Hepatocyte (in vitro differentiated cells): ENCODE measurements around the gene SMYD1. TPM values are rescaled to one million over a fixed set of nuclear protein-coding genes. Genes with fewer than 3 reads are reported as not detected.

ENCODE experiments used
- DNase-seq: peaks from one replicate; pipeline ENCODE4 v3.0.0-alpha.2; 2016; ENCODE audit warnings: low spot score
- H2AFZ ChIP-seq: fragments of 200-600 bp; sonication (generic); 2 replicates; pipeline ENCODE4 v1.6.0; 2016; ENCODE audit warnings: antibody characterized with exemption, mild to moderate bottlenecking
- H3K27ac ChIP-seq: fragments of 200-600 bp; sonication (generic); 2 replicates; pipeline ENCODE4 v1.5.1; 2016; ENCODE audit warnings: mild to moderate bottlenecking
- H3K27me3 ChIP-seq: fragments of 200-600 bp; sonication (generic); 2 replicates; pipeline ENCODE4 v1.6.1; 2016
- H3K36me3 ChIP-seq: fragments of 200-600 bp; sonication (generic); replicated peaks from 2 replicates; pipeline ENCODE4 v1.5.1; 2016; ENCODE audit warnings: low read depth; ENCODE audit not compliant: insufficient read depth
- H3K4me1 ChIP-seq: fragments of 200-600 bp; sonication (generic); 2 replicates; pipeline ENCODE4 v1.5.1; 2016; ENCODE audit warnings: mild to moderate bottlenecking, moderate library complexity; ENCODE audit not compliant: insufficient read depth
- H3K4me2 ChIP-seq: fragments of 200-600 bp; sonication (generic); 2 replicates; pipeline ENCODE4 v1.6.0; 2016
- H3K4me3 ChIP-seq: fragments of 200-600 bp; sonication (generic); 2 replicates; pipeline ENCODE4 v1.5.1; 2016; ENCODE audit warnings: mild to moderate bottlenecking
- H3K79me2 ChIP-seq: fragments of 200-600 bp; sonication (generic); 2 replicates; pipeline ENCODE4 v1.6.0; 2017; ENCODE audit warnings: mild to moderate bottlenecking
- H3K9me2 ChIP-seq: fragments of 200-600 bp; sonication (generic); replicated peaks from 2 replicates; pipeline ENCODE4 v1.6.0; 2017; ENCODE audit warnings: mild to moderate bottlenecking; ENCODE audit not compliant: insufficient read depth
- H3K9me3 ChIP-seq: fragments of 200-600 bp; sonication (generic); 2 replicates; pipeline ENCODE4 v1.5.1; 2016; ENCODE audit warnings: low read depth, mild to moderate bottlenecking
- H4K20me1 ChIP-seq: fragments of 200-600 bp; sonication (generic); 2 replicates; pipeline ENCODE4 v1.6.0; 2016; ENCODE audit warnings: mild to moderate bottlenecking; ENCODE audit not compliant: insufficient read depth, poor library complexity, severe bottlenecking
- EZH2 ChIP-seq: fragments of 200-600 bp; sonication (generic); IDR thresholded peaks from 2 replicates; pipeline ENCODE4 v1.6.1; 2016; ENCODE audit warnings: antibody characterized with exemption, mild to moderate bottlenecking, borderline replicate concordance
- EZH2phosphoT487 ChIP-seq: fragments of 200-600 bp; sonication (generic); IDR thresholded peaks from one replicate; pipeline ENCODE4 v1.6.1; 2018; ENCODE audit warnings: antibody characterized with exemption, mild to moderate bottlenecking, low read depth, moderate library complexity; ENCODE audit not compliant: unreplicated experiment, severe bottlenecking
- WGBS: methylation state at CpG from one replicate; pipeline ENCODE4 v1.1.6; 2016; ENCODE audit warnings: low lambda C conversion rate; ENCODE audit errors: missing lambda C conversion rate; 5-methylcytosine and 5-hydroxymethylcytosine counted together
- polyA plus RNA-seq: library from polyadenylated mRNA; unstranded; fragments of >200 nt; fragmentation: Nextera tagmentation; extraction: Ambion mirVana; gene quantifications from 2 replicates; pipeline ENCODE4 v1.2.1, GENCODE V29; 2016
- total RNA-seq: library from RNA; depleted of rRNA; stranded (reverse); fragments of >200 nt; gene quantifications from 2 replicates; pipeline ENCODE4 v1.2.3, GENCODE V29; 2014
- TF ChIP-seq, protein P1 (sequence below): fragments of 200-600 bp; sonication (generic); IDR thresholded peaks from 2 replicates; pipeline ENCODE4 v1.5.1; 2016; ENCODE audit warnings: antibody characterized with exemption, mild to moderate bottlenecking; ENCODE audit not compliant: poor library complexity

Gene SMYD1
- total and polyA plus RNA-seq, 2 experiments from 2014 or later, result 0.10 TPM; not detected in 1

DNA sequence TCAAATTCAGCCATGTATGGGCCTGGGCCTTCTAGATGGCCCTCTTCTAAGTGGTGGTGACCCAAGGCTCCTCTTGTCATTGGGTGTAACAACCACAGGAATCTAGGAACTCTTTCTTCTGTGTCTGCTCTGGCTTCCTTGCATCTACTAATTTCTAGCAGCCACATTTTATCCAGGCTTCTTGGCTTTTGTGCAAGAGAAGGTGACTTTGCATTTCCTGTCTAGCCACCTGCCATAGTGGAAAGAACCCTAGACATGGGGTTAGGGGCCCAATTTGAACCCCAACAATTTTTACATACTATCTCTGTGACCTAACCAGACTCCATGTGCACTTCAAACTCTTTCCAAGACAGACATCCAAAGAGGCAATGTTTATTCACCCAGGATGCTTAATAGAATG, 25.1 kb downstream of the SMYD1 start:
- no peaks in the 10 kb centered on the region for H4K20me1 ChIP-seq
- H2AFZ ChIP-seq, result no peak overlapping the region
- TF ChIP-seq, protein P1, sequence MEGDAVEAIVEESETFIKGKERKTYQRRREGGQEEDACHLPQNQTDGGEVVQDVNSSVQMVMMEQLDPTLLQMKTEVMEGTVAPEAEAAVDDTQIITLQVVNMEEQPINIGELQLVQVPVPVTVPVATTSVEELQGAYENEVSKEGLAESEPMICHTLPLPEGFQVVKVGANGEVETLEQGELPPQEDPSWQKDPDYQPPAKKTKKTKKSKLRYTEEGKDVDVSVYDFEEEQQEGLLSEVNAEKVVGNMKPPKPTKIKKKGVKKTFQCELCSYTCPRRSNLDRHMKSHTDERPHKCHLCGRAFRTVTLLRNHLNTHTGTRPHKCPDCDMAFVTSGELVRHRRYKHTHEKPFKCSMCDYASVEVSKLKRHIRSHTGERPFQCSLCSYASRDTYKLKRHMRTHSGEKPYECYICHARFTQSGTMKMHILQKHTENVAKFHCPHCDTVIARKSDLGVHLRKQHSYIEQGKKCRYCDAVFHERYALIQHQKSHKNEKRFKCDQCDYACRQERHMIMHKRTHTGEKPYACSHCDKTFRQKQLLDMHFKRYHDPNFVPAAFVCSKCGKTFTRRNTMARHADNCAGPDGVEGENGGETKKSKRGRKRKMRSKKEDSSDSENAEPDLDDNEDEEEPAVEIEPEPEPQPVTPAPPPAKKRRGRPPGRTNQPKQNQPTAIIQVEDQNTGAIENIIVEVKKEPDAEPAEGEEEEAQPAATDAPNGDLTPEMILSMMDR, result no peak
- TF ChIP-seq EZH2, result no peak
- TF ChIP-seq EZH2phosphoT487, result no peak
- no peak overlapping the region for H3K4me3 ChIP-seq
- H3K9me2 ChIP-seq, result no peaks in the 10 kb centered on the region
- H3K4me2 ChIP-seq, result no peak overlapping the region
- no peak for DNase-seq
- H3K79me2 ChIP-seq, result no peaks in the 10 kb centered on the region
- H3K4me1 ChIP-seq, result no peaks in the 10 kb centered on the region
- H3K36me3 ChIP-seq, result no peaks in the 10 kb centered on the region
- no peaks in the 10 kb centered on the region for H3K27me3 ChIP-seq
- no peak overlapping the region for H3K27ac ChIP-seq
- H3K9me3 ChIP-seq, result no peaks in the 10 kb centered on the region

DNA sequence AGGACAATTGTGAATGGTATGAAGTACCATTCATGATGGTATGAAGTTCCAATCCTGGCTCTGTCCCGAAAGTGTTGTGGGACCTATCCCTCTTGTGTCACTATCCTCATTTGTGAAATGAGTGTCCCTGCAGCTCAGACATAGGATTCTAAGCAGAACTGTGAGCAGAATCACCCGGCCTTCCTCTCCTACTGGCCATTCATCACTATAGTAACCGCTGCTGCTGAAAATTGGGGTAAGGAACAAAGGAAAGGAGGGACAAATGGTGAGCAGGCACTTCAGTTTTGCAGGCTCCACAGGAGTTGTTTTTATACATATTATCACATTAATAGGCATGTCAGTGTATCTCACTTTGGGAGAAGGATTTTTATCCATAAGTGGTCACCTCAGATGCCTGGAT, 27.4 kb downstream of the SMYD1 start:
- Histone ChIP-seq H3K4me2 (no peak overlapping the region), H3K79me2 (no peaks in the 10 kb centered on the region), H3K36me3 (no peaks in the 10 kb centered on the region), H3K27ac (no peak overlapping the region), H3K9me2 (no peaks in the 10 kb centered on the region), H4K20me1 (no peaks in the 10 kb centered on the region), H2AFZ (no peak overlapping the region), H3K4me3 (no peak overlapping the region), H3K9me3 (no peaks in the 10 kb centered on the region), H3K4me1 (no peaks in the 10 kb centered on the region), H3K27me3 (no peaks in the 10 kb centered on the region)
- DNase-seq, result no peak
- TF ChIP-seq, protein P1, result no peak
- TF ChIP-seq EZH2phosphoT487, result no peak
- no peak for TF ChIP-seq EZH2
- WGBS, result 77% methylated on average over 3 of the region's 3 CpGs

DNA sequence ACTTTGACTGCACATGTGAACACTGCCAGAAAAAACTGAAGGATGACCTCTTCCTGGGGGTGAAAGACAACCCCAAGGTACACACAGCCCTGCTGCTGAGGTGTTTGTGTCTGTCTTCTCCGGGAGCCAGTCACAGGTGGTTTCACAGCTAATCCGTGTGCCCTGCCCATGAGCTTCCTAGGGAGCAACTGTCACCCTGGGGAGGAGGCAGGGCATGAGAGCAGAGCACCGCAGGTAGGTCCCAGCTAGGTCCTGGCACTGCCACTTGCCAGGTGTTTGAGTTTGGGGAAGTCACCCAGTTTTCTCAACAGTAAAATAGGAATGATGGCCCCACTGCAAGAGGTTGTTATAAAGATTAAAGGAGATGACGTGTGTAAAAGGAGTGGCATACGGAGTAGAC, 29.1 kb downstream of the SMYD1 start:
- Histone ChIP-seq H3K4me1 (no peaks in the 10 kb centered on the region), H4K20me1 (no peaks in the 10 kb centered on the region), H3K36me3 (no peaks in the 10 kb centered on the region), H3K79me2 (no peaks in the 10 kb centered on the region), H3K27me3 (no peaks in the 10 kb centered on the region), H3K9me3 (no peaks in the 10 kb centered on the region), H2AFZ (no peak overlapping the region), H3K4me3 (no peak overlapping the region), H3K9me2 (no peaks in the 10 kb centered on the region), H3K27ac (no peak overlapping the region), H3K4me2 (no peak overlapping the region)
- no peak for DNase-seq
- WGBS, result 80% methylated on average over 5 of the region's 5 CpGs
- TF ChIP-seq EZH2phosphoT487, result no peak
- TF ChIP-seq EZH2, result no peak
- TF ChIP-seq, protein P1, result no peak

DNA sequence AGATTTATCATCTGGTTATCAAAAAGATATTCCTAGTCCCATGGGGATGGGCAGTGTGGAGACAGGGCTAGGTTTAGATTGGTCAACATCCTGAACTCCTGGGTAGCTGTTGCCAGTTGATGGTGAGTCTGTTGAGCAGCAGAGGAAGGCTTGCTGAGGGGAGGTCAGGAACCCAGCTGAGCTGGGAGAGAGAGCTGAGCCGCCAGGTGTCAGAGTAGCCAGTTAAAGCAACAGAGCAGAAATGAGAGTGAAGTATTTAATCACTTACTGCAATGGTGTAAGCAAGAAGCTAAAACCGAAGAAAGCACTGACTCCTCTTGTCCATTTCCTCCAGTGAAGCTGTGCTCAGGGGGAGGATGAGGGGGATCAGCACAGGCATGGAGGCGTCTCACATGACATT, 29.6 kb downstream of the SMYD1 start:
- Histone ChIP-seq H3K27ac (no peak overlapping the region), H3K4me2 (no peak overlapping the region), H3K4me3 (no peak overlapping the region), H3K79me2 (no peaks in the 10 kb centered on the region), H3K9me3 (no peaks in the 10 kb centered on the region), H2AFZ (no peak overlapping the region), H3K9me2 (no peaks in the 10 kb centered on the region), H4K20me1 (no peaks in the 10 kb centered on the region), H3K4me1 (no peaks in the 10 kb centered on the region), H3K27me3 (no peaks in the 10 kb centered on the region), H3K36me3 (no peaks in the 10 kb centered on the region)
- TF ChIP-seq, protein P1, result no peak
- TF ChIP-seq EZH2phosphoT487 (no peak), EZH2 (no peak)
- WGBS, result 69% methylated on average over 3 of the region's 3 CpGs
- DNase-seq, result no peak
